Lower lobe of right lung (tissue), 2 donors: ENCODE results near the gene RAE1. TPM values are rescaled to one million over a fixed set of nuclear protein-coding genes. Genes with fewer than 3 reads are reported as not detected.

Experiments
- ATAC-seq, 2 donors: fragments of 200-7000 bp; cut with Tn5 transposase; one replicate each; pipeline ENCODE4 v1.9.1; 2020 to 2022; ENCODE audit warnings: mild to moderate bottlenecking in 2 of 2, moderate library complexity in 2 of 2
- DNase-seq: peaks from one replicate; pipeline ENCODE4 v3.0.0-alpha.2; 2020
- H3K27ac ChIP-seq: fragments of 200-600 bp; one replicate; pipeline ENCODE4 v1.8.0; 2022
- H3K27me3 ChIP-seq: fragments of 200-600 bp; one replicate; pipeline ENCODE4 v1.8.0; 2022; ENCODE audit warnings: low read depth
- H3K36me3 ChIP-seq: fragments of 200-600 bp; one replicate; pipeline ENCODE4 v1.8.0; 2022; ENCODE audit warnings: mild to moderate bottlenecking
- H3K4me1 ChIP-seq: fragments of 200-600 bp; one replicate; pipeline ENCODE4 v1.8.0; 2022
- H3K4me3 ChIP-seq: fragments of 200-600 bp; one replicate; pipeline ENCODE4 v1.8.0; 2022; ENCODE audit warnings: mild to moderate bottlenecking
- H3K9me3 ChIP-seq: fragments of 200-600 bp; one replicate; pipeline ENCODE4 v1.8.0; 2022
- intact Hi-C: fragments of 100-400 bp; cut with DNase I; formaldehyde crosslinking; loops from one replicate; pipeline ENCODE4 v1.11.0; 2022
- total RNA-seq: library from RNA; stranded (reverse); fragmentation: NEBNext Ultra II Directional; extraction: Animal tissue kit (Norgen Biotek cat#: 25700); gene quantifications from one replicate; pipeline ENCODE4 v1.2.1, GENCODE V29; 2021
- TF ChIP-seq, protein P1 (sequence below): fragments of 200-600 bp; IDR thresholded peaks from one replicate; pipeline ENCODE4 v1.8.0; 2022; ENCODE audit warnings: antibody characterized with exemption, mild to moderate bottlenecking
- donor health status: DM: no; HTN: yes; CAD: no; lungs with severe emphysema.

Gene RAE1
- total RNA-seq, 1 donor from 2014 or later = 20.6 TPM

- intact Hi-C loops = no loop called here
- H3K9me3 ChIP-seq = no peaks in the 10 kb centered on the region
- H3K27me3 ChIP-seq = no peaks in the 10 kb centered on the region
- no peak for DNase-seq
- peaks cover 32% of the 10 kb centered on the region for H3K36me3 ChIP-seq
- TF ChIP-seq, protein P1, sequence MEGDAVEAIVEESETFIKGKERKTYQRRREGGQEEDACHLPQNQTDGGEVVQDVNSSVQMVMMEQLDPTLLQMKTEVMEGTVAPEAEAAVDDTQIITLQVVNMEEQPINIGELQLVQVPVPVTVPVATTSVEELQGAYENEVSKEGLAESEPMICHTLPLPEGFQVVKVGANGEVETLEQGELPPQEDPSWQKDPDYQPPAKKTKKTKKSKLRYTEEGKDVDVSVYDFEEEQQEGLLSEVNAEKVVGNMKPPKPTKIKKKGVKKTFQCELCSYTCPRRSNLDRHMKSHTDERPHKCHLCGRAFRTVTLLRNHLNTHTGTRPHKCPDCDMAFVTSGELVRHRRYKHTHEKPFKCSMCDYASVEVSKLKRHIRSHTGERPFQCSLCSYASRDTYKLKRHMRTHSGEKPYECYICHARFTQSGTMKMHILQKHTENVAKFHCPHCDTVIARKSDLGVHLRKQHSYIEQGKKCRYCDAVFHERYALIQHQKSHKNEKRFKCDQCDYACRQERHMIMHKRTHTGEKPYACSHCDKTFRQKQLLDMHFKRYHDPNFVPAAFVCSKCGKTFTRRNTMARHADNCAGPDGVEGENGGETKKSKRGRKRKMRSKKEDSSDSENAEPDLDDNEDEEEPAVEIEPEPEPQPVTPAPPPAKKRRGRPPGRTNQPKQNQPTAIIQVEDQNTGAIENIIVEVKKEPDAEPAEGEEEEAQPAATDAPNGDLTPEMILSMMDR = no peak
- no peak for ATAC-seq
- H3K27ac ChIP-seq = no peak overlapping the region
- H3K4me1 ChIP-seq = no peaks in the 10 kb centered on the region
- no peak overlapping the region for H3K4me3 ChIP-seq
These were observed 59.9 kb downstream of the RAE1 start for GRCh38 chr20:57410924-57411323.

GRCh38 chr20:57411406-57412283, 60.6 kb downstream of the RAE1 start:
- intact Hi-C loops = no loop called here
- TF ChIP-seq, protein P1 = no peak
- peaks cover 24% of the 10 kb centered on the region for H3K36me3 ChIP-seq
- H3K4me3 ChIP-seq = no peak overlapping the region
- H3K9me3 ChIP-seq = no peaks in the 10 kb centered on the region
- H3K27ac ChIP-seq = no peak overlapping the region
- ATAC-seq (no peak), DNase-seq (no peak)
- H3K4me1 ChIP-seq = no peaks in the 10 kb centered on the region
- no peaks in the 10 kb centered on the region for H3K27me3 ChIP-seq

- Histone ChIP-seq H3K4me1 (no peaks in the 10 kb centered on the region), H3K36me3 (peaks cover 21% of the 10 kb centered on the region), H3K4me3 (no peak overlapping the region), H3K27me3 (no peaks in the 10 kb centered on the region), H3K27ac (no peak overlapping the region), H3K9me3 (no peaks in the 10 kb centered on the region)
- ATAC-seq (no peak), DNase-seq (no peak)
- intact Hi-C loops = no loop called here
- TF ChIP-seq, protein P1 = no peak
These were observed 61.4 kb downstream of the RAE1 start for GRCh38 chr20:57412347-57413029.

DNA sequence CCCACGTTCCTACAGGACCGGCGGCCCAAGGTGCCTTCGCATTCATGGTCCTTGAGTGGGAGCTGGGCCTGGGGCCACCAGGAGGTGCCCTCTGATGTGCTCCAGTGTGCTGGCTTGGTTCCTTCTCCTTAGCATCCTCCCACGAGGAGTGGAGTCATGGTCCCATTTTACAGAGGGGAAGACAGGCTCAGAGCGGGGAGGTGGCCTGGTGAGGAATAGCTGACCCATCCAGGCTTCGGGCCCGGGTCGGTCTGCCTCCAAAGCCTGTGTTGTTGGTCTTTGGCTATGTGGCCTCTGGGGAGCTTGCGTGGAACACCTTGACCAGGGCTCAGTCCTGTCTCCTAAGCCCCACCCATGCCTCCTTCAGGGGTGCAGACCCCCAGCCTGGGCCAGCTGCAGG, 62.9 kb downstream of the RAE1 start:
- Histone ChIP-seq H3K36me3 (peaks cover 6% of the 10 kb centered on the region), H3K27me3 (no peaks in the 10 kb centered on the region), H3K27ac (no peak overlapping the region), H3K4me1 (no peaks in the 10 kb centered on the region), H3K4me3 (no peak overlapping the region), H3K9me3 (no peaks in the 10 kb centered on the region)
- no peak for DNase-seq
- TF ChIP-seq, protein P1 = no peak
- no peak for ATAC-seq
- intact Hi-C loops = no loop called here

GRCh38 chr20:57414867-57415592, 64.0 kb downstream of the RAE1 start:
- H3K27me3 ChIP-seq = no peaks in the 10 kb centered on the region
- no peaks in the 10 kb centered on the region for H3K4me1 ChIP-seq
- intact Hi-C loops = no loop called here
- DNase-seq (no peak), ATAC-seq (no peak)
- H3K4me3 ChIP-seq = no peak overlapping the region
- no peaks in the 10 kb centered on the region for H3K36me3 ChIP-seq
- TF ChIP-seq, protein P1 = no peak
- H3K9me3 ChIP-seq = no peaks in the 10 kb centered on the region
- H3K27ac ChIP-seq = no peak overlapping the region
